ENCODE data around the gene TMEM63B.
A peak's percentile ranks its signal among the peaks of the same experiment; 100 is the strongest.
"Not testable (repeated sequence)": the region's sequence is repeated elsewhere in the genome, so short reads cannot be mapped to it uniquely, and the experiment has no call there.

Gene TMEM63B

DNA sequence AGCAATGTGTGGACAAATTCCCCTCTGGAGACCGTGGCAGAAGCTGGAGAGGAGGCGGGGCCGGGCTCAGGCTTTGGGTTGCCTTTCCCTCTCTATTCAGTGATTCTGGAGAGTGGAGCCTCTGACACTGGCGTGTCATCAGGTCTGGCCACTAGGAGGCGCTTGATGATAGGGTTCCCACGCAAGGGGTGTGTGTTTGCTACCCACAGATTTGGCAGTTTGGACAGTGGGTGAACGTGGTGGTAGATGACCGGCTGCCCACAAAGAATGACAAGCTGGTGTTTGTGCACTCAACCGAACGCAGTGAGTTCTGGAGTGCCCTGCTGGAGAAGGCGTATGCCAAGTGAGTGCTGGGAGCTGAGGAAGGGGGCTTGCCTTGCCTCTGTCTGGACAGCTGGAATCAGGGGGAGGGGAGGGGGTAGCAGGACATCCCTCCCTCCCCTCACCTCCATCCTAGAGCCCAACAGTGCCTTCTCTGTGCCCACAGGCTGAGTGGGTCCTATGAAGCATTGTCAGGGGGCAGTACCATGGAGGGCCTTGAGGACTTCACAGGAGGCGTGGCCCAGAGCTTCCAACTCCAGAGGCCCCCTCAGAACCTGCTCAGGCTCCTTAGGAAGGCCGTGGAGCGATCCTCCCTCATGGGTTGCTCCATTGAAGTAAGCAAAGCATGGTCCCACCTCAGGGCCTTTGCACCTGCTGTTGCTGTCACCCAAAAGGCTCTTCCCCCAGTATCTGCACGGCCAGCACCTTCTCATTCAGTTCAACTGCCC, 45.6 kb downstream of the TMEM63B start:
- DNase-seq = peak in 12 of 14 donors; percentile 13 to 71 (median 60)

DNA sequence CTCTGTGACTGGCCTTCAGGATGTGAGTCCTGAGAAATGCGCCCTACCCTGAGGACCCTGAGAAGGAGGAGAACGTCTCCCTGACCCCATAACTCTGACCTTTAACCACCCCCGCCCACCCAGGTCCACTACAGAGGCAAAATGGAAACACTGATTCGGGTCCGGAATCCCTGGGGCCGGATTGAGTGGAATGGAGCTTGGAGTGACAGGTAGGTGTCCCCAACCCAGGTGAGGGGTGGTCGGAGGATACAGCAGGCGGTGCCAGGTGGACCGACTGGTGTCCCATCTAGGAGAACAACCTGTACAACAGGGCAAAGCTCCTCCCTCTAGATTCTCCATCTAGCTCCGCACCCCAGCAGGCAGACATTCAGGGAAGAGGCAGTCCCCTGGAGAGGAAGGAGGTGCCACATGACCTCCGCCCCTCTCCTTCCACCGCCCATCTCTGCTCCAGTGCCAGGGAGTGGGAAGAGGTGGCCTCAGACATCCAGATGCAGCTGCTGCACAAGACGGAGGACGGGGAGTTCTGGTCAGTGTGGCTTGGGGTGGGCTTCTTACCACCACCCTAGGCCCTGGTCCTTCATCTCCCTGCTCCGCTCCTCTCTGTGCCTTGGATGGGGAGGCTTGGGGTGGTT, 48.9 kb downstream of the TMEM63B start:
- no peak for DNase-seq

DNA sequence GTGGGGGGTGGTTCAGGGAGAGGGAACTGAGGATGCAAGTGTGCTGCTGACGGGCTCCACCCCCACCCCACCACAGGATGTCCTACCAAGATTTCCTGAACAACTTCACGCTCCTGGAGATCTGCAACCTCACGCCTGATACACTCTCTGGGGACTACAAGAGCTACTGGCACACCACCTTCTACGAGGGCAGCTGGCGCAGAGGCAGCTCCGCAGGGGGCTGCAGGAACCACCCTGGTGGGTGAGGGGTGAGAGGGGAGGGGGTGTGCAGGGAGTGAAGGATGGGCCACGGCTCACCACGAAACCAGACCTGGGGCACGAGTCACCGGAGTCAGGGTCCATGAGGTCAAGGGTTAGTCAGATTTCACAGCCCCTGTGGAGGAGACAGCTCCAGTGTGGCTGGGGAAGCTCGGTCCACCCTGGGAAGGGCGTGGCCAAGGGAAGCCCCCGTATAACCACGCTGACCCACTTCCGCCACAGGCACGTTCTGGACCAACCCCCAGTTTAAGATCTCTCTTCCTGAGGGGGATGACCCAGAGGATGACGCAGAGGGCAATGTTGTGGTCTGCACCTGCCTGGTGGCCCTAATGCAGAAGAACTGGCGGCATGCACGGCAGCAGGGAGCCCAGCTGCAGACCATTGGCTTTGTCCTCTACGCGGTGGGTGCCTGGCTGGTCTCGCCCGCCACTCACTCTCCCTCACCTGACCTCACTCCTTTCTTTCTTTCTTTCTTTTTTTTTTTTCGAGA, 49.6 kb downstream of the TMEM63B start:
- DNase-seq = no peak

DNA sequence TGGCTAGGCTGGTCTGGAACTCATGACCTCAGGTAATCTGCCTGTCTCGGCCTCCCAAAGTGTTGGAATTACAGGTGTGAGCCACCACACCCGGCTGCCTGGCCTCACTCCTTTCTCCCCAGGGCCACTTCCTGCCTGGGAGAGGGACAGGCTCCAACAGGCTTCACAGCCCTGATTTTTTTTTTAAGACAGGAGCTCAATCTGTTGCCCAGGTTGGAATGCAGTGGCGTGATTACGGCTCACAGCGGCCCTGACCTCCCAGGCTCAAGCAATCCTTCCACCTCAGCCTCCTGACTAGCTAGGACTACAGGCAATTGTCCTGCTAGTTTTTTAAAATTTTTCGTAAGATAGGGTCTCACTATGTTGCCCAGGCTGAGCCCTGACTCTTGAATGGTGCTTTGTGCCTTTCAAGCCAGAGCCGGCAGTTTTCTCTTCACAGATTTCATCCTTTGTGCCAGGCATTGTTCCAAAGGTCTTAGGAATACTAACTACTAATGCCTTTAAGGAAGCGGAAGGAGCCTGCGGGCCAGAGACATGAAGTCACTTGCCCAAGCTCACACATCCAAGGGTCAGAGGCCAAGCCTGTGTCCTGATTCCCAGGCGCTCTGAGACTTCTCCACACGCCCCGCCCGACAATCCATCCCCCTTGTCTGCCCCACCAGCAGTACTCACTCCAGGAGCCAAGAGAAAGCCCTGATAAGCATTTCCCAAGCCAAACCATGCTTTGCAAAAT, 50.5 kb downstream of the TMEM63B start:
- DNase-seq = no peak

DNA sequence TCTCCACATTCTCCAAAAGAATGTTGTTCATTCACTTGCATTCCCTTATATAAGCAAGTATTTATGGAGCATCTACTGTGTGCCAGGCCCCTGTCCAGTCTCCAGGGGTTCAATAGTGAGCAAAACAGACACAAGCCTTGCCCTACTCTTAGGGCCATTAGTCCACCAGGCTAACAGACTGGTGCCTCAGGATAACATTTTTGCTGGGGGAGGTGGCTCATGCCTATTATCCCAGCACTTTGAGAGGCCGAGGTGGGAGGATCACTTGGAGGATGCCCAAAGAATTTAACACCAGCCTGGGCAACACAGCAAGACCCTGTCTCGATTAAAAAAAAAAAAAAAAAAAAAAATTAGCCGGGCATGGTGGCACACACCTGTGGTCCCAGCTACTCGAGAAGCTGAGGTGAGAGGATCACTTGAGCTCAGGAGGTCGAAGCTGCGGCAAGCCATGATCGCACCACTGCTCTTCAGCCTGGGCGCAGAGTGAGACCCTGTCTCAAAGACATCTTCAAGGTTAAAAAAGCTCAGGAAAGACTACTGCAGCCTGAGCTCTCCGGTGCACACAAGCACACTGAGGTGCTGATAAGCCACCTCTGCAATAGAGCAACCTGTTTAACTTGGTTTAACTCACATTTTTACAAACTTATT, 51.2 kb downstream of the TMEM63B start:
- DNase-seq = no peak

DNA sequence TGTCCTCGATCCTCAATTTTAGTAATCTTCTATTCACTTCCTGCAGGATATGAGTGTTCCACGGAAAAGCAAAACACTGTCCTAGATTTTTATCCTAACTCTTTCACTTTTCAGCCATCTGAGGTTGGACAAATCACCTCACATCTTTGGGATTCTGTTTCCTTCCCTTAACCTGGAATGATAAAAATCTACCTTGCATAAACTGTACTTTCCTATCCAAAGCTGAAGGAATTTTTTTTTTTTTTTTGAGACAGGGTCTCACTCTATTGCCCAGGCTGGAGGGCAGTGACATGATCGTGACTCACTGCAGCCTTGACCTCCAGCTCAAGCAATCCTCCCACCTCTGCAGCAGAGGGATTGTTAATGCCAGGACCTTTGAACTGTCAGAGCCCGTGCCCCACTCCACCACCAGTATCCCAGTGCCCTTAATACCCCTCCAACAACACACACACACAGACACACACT, 51.8 kb downstream of the TMEM63B start:
- no peak for DNase-seq

DNA sequence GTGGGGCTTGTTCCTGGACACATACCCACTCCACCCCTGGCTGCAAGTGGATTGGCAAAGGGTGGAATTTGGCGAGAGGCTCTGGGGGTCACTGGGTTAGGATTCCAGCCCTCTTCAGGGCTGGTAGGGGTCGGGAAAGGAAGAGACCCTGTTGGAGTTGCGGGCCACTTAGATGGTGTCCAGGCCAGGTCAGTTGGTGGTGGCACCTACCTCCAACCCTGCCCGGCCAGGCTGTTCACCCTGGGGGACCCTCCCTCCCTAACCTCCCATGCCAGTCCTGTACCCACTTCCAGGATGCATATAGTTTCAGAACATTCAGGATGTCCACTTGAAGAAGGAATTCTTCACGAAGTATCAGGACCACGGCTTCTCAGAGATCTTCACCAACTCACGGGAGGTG, 52.3 kb downstream of the TMEM63B start:
- no peak for DNase-seq

DNA sequence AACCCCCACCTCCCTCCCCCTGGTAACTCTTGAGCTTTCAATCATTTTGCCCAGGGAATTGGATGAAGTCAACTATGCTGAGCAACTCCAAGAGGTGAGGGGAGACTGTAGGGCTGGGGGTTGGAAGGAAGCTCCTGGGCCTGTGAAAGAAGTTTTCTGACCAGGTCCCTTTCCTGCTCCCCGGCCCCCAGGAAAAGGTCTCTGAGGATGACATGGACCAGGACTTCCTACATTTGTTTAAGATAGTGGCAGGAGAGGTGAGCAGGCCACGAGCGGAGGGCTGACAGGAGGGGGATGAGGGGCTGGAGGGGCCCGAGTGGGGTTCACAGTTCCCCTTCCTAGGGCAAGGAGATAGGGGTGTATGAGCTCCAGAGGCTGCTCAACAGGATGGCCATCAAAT, 53.1 kb downstream of the TMEM63B start:
- DNase-seq = no peak

DNA sequence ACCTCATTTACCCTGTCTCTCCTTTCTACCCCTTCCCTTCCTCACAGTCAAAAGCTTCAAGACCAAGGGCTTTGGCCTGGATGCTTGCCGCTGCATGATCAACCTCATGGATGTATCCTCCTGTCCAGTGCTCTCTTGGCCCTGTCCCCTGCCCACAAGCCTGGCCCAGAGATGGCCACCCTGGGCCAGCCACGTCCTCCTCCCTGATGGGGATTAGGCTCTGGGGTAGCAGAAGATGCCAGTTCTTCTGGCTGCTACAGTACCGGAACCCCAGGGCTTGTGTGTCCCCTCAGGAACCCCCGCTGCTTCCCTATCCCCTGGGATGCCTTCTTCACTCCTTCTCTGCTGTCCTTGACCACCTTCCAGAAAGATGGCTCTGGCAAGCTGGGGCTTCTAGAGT, 53.5 kb downstream of the TMEM63B start:
- no peak for DNase-seq

DNA sequence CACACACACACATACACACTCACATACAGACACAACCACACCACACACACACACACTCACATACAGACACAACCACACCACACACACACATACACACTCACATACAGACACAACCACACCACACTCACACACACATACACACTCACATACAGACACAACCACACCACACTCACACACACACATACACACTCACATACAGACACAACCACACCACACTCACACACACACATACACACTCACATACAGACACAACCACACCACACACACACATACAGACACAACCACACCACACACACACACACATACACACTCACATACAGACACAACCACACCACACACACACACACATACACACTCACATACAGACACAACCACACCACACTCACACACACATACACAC, 54.4 kb downstream of the TMEM63B start:
- not testable (repeated sequence) for DNase-seq

DNA sequence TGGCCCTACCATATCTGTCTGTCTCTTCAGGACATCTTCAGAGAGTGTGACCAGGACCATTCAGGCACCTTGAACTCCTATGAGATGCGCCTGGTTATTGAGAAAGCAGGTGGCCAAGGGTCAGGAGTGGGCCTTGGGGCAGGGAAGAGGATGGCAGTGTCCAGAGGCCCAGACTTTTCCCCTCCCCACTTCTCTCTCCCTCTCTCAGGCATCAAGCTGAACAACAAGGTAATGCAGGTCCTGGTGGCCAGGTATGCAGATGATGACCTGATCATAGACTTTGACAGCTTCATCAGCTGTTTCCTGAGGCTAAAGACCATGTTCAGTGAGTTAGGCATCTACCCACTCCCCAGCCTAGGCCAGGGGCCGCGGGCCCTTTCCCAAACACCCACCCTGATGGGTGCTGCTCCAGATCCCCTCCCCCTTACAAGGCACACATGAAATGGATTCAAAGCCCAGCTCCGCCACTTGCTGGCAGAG, 55.6 kb downstream of the TMEM63B start:
- no peak for DNase-seq

DNA sequence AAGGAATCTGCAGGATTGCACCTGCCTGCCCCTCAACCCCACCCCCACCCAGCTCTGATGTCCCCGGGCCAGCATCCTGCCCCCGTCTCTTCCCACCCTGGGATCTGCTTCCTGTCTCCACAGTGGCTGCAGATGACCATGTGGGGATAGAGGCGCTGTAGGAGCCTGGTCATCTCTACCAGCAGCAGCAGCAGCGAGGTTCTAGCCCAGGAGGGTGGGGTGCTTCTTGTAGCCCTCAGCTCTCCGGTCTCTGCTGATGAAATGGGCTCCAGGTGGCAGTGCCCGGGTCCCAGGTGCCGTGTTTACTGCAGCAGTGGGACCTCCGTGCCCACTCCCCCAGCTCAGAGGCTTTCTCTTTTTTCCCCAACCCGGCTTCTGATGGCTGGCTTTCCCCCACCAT, 56.4 kb downstream of the TMEM63B start:
- no peak for DNase-seq

DNA sequence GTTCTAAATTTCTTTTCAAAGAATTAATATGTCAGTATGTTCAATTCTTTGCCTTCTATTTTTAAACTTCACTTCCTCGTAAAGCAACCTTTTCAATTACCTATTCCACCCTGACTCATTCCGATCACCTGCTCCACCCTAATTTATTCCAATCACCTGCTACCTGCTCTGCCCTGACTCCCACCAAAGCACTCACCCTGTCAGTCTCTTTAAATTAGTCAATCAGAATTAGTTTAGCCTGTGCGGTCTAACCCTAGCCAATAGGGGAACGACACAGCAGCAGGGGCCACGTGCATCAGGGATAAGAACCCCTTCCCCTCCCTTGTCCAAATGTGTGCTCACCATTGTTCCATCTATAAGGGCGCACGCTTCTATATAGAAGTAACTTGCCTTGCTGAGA, 58.0 kb downstream of the TMEM63B start:
- DNase-seq = not testable (repeated sequence)

DNA sequence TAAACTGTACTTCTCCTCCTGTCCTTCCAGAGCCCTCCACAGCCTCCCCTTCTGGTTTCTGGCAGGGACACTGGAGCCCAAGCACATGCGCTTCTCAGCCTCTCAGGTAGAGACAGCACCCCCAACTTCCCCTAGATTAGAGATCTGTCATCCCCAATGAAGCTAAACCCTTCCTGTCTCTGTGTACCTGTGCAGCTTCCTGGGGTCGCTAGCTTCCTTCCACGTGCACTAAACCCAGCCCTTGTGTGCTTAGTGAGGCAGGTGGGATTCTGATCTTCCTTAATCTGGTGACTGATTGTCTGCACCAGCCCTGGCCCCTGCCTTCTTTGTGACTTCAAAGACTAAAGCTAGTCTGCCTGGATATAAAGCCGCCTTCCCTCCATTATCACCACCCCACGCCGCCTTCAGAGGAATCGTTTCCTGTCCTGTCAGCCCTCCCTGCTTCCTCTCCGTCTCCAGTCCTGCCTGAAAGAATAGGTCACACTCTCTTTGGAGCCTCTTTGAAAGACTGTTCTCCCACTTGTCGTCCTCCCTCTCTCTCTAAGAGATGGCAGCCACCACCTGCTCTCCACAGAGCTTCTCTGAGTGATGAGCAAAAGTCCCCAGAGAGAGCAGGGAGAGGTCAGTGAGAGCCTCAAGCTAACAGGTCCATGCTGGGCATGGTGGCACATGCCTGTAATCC, 58.7 kb downstream of the TMEM63B start:
- DNase-seq = no peak

DNA sequence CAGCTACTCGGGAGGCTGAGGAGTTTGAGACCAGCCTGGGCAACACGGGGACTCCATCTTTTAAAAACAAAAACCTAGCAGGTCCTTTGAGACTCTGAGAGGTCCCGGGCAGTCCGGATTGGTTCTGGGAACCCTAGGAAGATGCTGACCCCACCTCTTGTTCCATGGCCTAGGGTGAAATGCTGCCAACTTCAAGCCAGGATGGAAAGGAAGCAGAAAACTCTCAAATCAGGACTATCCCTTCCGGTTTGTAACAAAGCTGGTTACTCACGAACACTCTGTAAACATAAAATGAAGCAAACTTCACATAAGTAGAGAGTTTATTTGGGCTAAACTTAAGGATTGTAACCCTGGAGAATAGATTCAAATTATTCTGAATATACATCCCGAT, 59.3 kb downstream of the TMEM63B start:
- no peak for DNase-seq

DNA sequence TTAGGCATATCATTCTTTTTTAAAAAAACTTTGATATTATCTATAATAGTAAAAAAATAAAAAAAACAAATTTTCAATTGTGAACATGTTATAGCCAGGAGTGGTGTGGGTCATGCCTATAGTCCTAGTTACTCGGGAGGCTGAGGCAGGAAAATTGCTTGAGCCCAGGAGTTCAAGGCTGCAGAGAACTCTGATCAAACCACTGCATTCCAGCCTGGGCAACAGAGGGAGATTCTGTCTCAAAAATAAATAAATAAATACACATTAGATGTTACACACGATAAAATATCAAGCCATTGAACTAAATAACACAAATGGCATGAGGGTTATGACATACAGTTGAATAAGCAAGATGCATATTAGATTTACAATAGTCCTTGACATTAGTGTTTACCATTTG, 61.5 kb downstream of the TMEM63B start:
- no peak for DNase-seq

DNA sequence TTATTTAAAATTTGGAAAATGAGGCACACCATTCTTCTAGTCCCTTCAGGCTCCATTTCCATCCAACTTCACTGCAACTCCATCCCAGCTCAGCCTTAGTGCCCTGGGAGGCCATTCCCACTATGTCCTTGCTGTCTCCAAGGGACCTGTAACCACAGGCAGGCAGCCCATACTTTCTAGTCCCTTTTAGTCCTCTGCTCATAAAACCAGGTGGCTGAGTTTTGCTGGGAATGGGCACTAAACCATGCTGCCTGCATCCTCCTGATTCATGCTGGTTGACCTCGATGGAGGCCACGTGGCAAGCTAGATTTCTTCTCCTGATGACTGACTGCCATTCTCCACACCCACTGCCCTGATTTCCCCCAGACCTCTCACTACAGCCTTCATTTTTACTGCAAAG, 61.9 kb downstream of the TMEM63B start:
- no peak for DNase-seq

DNA sequence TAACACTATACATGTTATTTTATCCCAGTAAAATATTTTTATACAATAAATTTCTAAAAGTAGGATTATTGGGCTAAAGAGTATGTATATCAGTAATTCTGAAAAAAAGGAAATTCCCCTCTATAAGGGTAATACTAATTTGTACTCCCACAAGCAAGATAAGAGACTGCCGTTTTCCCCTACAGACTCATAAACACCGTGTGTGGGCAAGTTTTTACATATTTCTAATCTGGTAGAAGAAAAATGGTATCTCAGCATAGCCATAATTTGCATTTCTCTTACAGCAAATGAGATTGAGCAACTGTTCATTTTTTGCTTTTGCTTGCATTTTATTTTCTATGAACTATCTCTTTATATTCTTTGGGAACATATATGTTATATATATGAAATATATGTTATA, 63.4 kb downstream of the TMEM63B start:
- no peak for DNase-seq

DNA sequence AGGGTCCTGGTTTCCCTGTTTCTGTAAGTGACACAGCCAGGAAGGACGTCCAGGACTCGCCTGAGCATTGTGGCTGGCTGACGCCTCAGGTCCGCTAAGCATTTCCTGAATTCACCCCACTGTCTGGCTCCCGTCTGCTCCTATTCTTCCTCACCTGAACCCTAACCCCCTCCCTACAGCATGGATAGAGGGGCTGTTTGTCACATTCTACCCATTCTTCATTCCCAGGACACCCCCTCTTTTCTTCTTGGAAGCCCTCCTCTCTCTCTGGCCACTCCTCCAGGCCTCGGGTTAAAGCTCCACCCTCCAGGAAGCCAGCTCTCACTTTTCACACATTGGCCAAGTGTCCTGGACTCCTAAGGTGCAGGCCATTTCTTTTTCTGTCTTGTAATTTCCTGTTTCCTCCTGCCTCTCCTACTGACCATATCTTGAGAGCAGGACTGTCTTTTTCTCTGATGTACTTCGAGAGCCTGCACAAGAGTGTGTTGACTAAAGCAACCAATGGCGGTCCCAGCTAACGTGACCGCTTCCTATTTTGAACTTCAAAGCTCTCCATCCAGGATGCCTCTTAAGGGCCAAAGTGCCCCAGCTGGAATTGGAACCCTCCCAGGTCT, 65.2 kb downstream of the TMEM63B start:
- no peak for DNase-seq

DNA sequence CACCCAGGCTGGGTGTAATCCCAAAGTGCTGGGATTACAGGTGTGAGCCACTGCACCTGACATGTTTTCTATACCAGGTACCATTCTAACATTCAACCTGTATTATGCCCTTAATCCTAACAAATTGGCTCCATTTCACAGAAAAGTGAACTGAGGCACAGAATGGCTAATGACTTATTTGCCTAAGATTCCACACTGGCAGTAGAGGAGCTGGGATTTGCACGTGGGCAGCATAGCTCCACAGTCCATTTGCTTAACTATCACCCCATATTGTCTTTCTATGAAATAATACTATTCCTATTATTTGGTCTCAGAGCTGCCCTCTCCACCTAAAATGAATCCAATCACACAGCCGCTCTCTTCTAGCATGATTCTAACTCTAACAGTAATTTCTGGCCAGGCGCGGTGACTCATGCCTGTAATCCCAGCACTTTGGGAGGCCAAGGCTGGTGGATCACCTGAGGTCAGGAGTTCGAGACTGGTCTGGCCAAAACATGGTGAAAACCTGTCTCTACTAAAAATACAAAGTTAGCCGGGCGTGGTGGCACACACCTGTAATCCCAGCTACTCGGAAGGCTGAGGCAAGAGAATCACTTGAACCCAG, 66.1 kb downstream of the TMEM63B start:
- DNase-seq = no peak

DNA sequence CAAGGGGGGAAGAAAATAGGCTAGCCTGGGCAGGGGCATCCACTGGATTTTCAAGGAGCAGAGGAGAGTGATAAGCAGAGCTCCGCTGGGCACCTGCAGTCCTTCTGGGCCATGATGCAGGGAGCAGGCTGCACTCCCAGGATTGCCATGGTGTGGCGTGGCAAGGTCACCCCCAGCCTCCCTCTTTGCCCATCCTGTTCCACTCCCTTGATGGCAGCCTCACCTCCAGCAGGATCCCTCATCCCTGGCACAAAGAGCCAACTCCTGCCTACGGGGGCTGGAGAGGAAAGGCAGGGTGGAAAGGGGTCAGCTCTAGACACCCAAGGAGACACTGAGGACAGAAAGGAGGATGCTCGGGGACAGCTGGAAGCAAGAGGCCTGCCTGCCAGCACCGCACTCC, 67.0 kb downstream of the TMEM63B start:
- no peak for DNase-seq

Data from C1 segment of cervical spinal cord (tissue), 14 donors.